HFFc6 (cell line): Measurements from ENCODE around the gene HOXA4. TPM values are rescaled to one million over a fixed set of nuclear protein-coding genes. Genes with fewer than 3 reads are reported as not detected.

Experiments used
- DNase-seq: peaks from one replicate; pipeline ENCODE4 v3.0.0-alpha.2; 2018
- H3K27ac Mint-ChIP-seq: 2 replicates; pipeline ENCODE4 v1.8.0; 2020; ENCODE audit warnings: mild to moderate bottlenecking, mixed read lengths
- H3K27me3 Mint-ChIP-seq: 2 replicates; pipeline ENCODE4 v1.8.0; 2021; ENCODE audit warnings: mild to moderate bottlenecking, moderate library complexity, mixed read lengths; ENCODE audit not compliant: insufficient read depth
- H3K36me3 Mint-ChIP-seq: 2 replicates; pipeline ENCODE4 v1.8.0; 2021; ENCODE audit warnings: low read depth, mixed read lengths
- H3K4me1 Mint-ChIP-seq: 2 replicates; pipeline ENCODE4 v1.8.0; 2020; ENCODE audit warnings: low read depth, mixed read lengths
- H3K4me3 Mint-ChIP-seq: 2 replicates; pipeline ENCODE4 v1.8.0; 2020; ENCODE audit warnings: mild to moderate bottlenecking, moderate library complexity, mixed read lengths
- H3K9me3 Mint-ChIP-seq: 2 replicates; pipeline ENCODE4 v1.8.0; 2020; ENCODE audit warnings: mild to moderate bottlenecking, mixed read lengths
- total RNA-seq, 6 experiments: library from RNA; stranded (reverse); fragmentation: NEBNext Ultra II Directional; extraction: Animal tissue kit (Norgen Biotek cat#: 25700); gene quantifications; 2 replicates in 1 of 6; 3 replicates in 5 of 6; pipeline ENCODE4 v1.2.3, GENCODE V29; 2021
- TF ChIP-seq, protein P1 (sequence below): fragments of 200-600 bp; sonication (generic); IDR thresholded peaks from 2 replicates; pipeline ENCODE4 v1.5.0; 2021; ENCODE audit warnings: antibody characterized with exemption, mild to moderate bottlenecking

HOXA4 gene
- total RNA-seq, 6 experiments from 2014 or later: 0.38 to 1.0 (median 0.47) TPM

DNA sequence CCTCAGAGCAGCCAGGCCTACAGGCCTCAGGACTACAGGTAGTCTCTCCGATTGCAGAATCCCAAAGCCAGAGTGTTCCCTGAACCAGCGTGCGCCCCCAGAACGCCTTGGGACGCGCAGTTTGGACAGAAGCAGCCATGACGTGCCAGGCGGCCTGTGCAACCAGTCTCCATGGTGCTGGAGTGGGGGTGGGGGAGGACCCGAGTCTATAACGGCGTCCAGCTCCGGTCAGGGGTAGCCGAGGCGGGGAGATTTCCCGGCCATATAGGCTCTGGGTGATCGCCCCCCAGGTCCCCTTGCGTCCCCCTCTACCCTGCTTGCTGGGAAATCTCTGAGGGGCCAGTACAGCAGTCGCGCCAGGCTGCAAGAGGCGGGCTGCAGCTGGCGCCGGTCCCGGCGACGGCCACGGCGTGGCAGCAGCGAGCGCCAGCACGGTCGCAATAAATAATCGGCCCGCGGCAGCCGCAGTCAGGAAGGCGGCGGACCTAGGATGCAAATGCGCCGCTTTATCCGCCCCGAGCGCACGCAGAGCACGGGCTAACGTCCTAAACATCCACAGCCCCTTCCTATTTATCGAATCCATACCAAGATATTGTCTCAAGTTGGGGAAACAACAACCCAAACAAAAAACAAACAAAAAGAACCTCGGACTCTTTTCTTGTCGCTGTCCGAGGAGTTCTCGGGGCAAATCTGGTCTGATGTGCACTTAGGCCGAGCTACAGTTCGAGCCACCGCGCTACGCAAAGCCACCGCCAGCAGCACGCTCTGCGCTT lies 20.2 kb upstream of the HOXA4 start:
- H3K27ac Mint-ChIP-seq: peak overlapping the region; percentile 91
- peaks cover 6% of the 10 kb centered on the region for H3K27me3 Mint-ChIP-seq

DNA sequence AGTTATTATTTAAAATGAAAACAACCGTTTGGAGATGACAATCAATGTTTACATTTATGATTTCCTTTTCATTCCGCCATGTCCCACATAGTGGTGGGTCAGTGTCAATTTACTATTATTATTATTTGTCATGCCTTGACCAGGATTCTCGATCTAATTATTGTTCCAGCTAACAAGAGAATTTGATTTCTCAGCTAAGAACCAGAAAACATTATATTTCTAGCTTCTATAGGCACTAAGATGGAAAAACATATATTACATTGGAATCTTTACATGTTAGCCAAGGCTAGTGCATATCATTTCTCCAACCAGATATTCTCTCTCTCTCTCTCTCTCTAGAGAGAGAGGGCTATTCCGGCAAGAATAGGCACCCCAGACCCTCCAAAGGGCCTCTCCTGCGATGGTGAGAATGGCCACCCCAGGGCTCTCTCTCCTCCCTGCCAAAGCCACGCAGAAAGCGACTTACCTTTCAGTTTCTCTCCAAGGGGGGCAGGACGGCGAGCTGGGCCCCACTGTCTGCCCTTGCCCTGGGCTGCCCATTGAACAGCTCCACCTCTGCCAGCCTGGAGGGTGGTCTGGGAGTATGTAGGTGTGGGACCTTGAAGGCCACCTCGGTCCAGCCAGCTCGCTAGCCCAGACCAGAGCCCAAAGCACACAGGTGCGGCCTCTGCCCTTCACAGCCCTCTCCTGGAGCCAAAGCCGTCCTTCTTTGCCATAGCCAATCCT lies 19.4 kb upstream of the HOXA4 start:
- Mint-ChIP-seq H3K27me3 (peaks cover 3% of the 10 kb centered on the region), H3K27ac (peak overlapping the region; percentile 50; the same call in 1 of the 2 replicates), H3K4me3 (peak overlapping the region; percentile 91), H3K4me1 (peaks cover 57% of the 10 kb centered on the region), H3K9me3 (no peaks in the 10 kb centered on the region), H3K36me3 (peaks cover 8% of the 10 kb centered on the region)
- TF ChIP-seq, protein P1, sequence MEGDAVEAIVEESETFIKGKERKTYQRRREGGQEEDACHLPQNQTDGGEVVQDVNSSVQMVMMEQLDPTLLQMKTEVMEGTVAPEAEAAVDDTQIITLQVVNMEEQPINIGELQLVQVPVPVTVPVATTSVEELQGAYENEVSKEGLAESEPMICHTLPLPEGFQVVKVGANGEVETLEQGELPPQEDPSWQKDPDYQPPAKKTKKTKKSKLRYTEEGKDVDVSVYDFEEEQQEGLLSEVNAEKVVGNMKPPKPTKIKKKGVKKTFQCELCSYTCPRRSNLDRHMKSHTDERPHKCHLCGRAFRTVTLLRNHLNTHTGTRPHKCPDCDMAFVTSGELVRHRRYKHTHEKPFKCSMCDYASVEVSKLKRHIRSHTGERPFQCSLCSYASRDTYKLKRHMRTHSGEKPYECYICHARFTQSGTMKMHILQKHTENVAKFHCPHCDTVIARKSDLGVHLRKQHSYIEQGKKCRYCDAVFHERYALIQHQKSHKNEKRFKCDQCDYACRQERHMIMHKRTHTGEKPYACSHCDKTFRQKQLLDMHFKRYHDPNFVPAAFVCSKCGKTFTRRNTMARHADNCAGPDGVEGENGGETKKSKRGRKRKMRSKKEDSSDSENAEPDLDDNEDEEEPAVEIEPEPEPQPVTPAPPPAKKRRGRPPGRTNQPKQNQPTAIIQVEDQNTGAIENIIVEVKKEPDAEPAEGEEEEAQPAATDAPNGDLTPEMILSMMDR: no peak
- no peak for DNase-seq

More for the DNA sequence above, 20.2 kb upstream of the HOXA4 start:
- peak; percentile 71 for DNase-seq
- H3K4me3 Mint-ChIP-seq: peak overlapping the region; percentile 91
- peaks cover 5% of the 10 kb centered on the region for H3K36me3 Mint-ChIP-seq
- H3K4me1 Mint-ChIP-seq: peaks cover 65% of the 10 kb centered on the region
- H3K9me3 Mint-ChIP-seq: no peaks in the 10 kb centered on the region
- TF ChIP-seq, protein P1: peak; percentile 91

DNA sequence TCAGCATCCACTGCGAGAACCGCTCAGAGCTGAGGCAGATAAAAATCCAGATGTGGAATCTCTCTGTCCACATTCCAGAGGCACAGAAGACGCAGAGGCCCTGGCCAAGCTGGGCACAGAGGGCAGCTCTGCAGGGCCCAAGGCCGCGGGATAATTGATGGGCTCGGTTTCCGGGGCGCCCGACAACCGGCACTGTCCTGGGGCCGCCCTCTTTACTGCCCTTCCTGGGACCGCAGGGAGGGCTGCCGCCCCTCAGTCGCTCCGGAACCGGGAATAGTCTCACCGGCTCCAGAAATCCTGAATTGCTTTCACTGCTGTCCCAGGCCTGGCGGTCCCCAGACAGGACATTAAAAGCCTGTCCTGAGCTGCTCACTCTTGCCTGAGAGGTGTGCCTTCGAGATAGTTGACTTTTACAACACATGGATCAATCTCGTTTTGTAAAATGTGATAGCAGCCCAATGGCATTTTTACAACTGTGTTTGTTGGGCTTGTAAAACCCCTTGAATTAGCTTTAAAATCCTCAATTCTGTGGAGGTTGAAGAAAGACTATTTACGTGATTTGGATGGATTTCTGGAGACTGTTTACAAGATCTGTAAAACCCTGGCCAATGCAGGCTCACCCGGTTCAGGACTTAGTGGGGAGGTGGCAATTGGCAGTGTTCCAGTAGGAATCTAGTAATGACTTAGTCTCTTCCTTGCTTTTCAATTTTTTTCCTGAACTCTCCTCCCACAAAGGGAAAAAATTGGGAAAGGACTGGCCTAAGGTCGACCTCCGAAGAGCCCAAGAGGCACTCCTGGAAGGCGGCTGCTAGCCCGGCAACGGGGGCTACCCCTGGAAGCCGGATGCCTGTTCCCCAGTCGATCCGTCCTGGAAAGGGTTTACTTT lies 18.4 kb upstream of the HOXA4 start:
- no peak for DNase-seq
- Mint-ChIP-seq H3K9me3 (no peaks in the 10 kb centered on the region), H3K36me3 (0 out of 2 replicates have a peak, but pooled peaks cover 4% of the 10 kb centered on the region), H3K4me3 (peak overlapping the region; percentile 91), H3K27me3 (peaks cover 3% of the 10 kb centered on the region), H3K4me1 (peaks cover 47% of the 10 kb centered on the region), H3K27ac (peak overlapping the region; percentile 68)
- TF ChIP-seq, protein P1: no peak

DNA sequence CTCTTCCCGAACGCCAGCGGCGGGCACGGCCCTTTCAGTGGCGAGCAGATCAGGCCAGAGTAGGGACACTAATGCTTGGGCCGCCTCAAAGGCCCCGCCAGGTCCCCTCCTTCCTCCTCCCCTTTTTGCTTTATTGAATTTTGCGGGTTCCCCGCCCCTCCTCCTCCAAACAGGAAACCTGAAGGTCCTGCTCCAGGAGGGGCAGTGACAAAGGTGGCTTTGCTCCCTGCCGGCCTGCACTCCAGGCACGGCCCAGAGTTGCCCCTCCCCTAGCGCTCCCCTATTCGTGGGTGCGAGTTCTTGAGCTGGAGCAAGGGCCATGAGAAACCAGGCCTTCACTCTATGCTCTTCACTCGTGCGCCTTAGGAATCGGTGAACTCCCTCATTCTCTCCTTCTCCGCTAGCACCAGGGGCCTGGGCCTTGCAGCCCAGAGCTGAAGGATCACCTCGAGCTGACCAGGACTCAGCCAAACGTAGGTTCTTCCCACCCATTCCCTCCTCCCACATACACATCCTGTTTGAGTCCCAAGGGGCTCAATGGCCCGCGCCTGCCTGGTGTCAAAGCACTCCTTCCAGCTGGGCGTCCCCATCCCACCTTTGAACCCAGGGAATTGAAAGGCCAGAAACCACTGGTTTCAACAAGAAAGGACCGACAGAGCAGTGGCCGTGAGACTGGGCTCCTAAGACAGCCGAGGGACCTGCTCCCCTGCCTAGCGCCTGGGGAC lies 17.6 kb upstream of the HOXA4 start:
- Mint-ChIP-seq H3K27me3 (no peaks in the 10 kb centered on the region; the same call in 1 of the 2 replicates), H3K36me3 (0 out of 2 replicates have a peak, but pooled peaks cover 4% of the 10 kb centered on the region), H3K4me1 (peaks cover 39% of the 10 kb centered on the region), H3K4me3 (peak overlapping the region; percentile 91), H3K27ac (peak overlapping the region; percentile 68), H3K9me3 (no peaks in the 10 kb centered on the region)
- no peak for DNase-seq
- TF ChIP-seq, protein P1: no peak
